ENCODE results near the gene PCDH15. TPM values are rescaled to one million over a fixed set of nuclear protein-coding genes. Genes with fewer than 3 reads are reported as not detected.

The PCDH15 gene
- total and polyA plus RNA-seq, 4 donors, result 20.7 to 46.8 (median 39.1) TPM

- Histone ChIP-seq H3K4me3 (ENCODE audit: low read depth, low read length) (no peak overlapping the region), H3K27me3 (ENCODE audit: control insufficient read depth, insufficient read depth, low read length) (no peaks in the 10 kb centered on the region), H3K9me3 (ENCODE audit: control insufficient read depth, insufficient read depth, low read length) (no peaks in the 10 kb centered on the region), H3K36me3 (ENCODE audit: control insufficient read depth, insufficient read depth, low read length) (no peaks in the 10 kb centered on the region), H3K4me1 (ENCODE audit: control insufficient read depth, insufficient read depth, low read length) (no peaks in the 10 kb centered on the region), H3K27ac (ENCODE audit: low read depth, low read length) (no peak overlapping the region)
- WGBS (ENCODE audit: insufficient coverage), result 91% methylated on average over 4 of the region's 7 CpGs
- no peak for DNase-seq (ENCODE audit: low read depth in 4 of 6, low spot score in 6 of 6)
Measured at GRCh38 chr10:53904506-53905241, 896.4 kb downstream of the PCDH15 start.

- Histone ChIP-seq H3K4me3 (ENCODE audit: low read depth, low read length) (no peak overlapping the region), H3K4me1 (ENCODE audit: control insufficient read depth, insufficient read depth, low read length) (no peaks in the 10 kb centered on the region), H3K27ac (ENCODE audit: low read depth, low read length) (no peak overlapping the region), H3K9me3 (ENCODE audit: control insufficient read depth, insufficient read depth, low read length) (no peaks in the 10 kb centered on the region), H3K36me3 (ENCODE audit: control insufficient read depth, insufficient read depth, low read length) (no peaks in the 10 kb centered on the region), H3K27me3 (ENCODE audit: control insufficient read depth, insufficient read depth, low read length) (no peaks in the 10 kb centered on the region)
- no peak for DNase-seq (ENCODE audit: low read depth in 4 of 6, low spot score in 6 of 6)
- WGBS (ENCODE audit: insufficient coverage), result no CpG with 5 or more reads among the region's 1 CpG
Measured at GRCh38 chr10:53903756-53904155, 897.3 kb downstream of the PCDH15 start.

DNA sequence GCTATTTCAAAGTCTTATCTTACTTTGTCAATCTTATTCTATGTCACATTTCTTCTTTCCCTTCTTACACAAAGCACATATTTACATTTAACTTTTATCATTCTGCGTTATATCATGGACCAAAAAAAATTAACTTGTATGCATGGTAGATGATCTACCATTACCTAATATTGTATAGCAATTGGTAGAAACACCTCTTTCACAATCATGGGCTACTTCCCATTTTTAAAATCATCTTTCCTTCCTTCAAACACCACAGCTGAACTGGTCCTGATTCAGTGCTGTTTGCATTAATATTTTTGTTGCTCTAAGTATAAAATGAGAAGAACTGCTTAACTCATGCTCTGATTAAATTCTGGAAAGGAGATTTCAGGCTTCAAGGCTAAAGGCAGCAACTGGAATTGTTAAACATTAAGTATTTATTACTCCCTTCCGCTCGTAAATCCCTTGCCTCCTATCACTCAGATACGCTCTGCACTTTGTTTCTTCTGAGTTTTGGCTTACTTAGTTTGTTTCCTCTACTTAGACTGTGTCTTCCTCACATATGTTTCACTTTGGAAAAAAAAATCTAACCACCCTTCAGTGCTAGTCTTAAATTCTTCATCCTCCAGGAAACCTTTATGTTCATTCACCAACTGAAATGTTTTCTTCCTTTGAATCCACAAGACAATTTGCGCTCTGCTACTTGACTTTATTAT, 901.4 kb downstream of the PCDH15 start:
- no peak overlapping the region for H3K4me3 ChIP-seq (ENCODE audit: low read depth, low read length)
- no peak overlapping the region for H3K27ac ChIP-seq (ENCODE audit: low read depth, low read length)
- H3K27me3 ChIP-seq (ENCODE audit: control insufficient read depth, insufficient read depth, low read length), result no peaks in the 10 kb centered on the region
- H3K4me1 ChIP-seq (ENCODE audit: control insufficient read depth, insufficient read depth, low read length), result no peaks in the 10 kb centered on the region
- H3K36me3 ChIP-seq (ENCODE audit: control insufficient read depth, insufficient read depth, low read length), result no peaks in the 10 kb centered on the region
- 57% methylated on average over 4 of the region's 5 CpGs for WGBS (ENCODE audit: insufficient coverage)
- DNase-seq (ENCODE audit: low read depth in 4 of 6, low spot score in 6 of 6), result no peak
- H3K9me3 ChIP-seq (ENCODE audit: control insufficient read depth, insufficient read depth, low read length), result no peaks in the 10 kb centered on the region

- Histone ChIP-seq H3K9me3 (ENCODE audit: control insufficient read depth, insufficient read depth, low read length) (no peaks in the 10 kb centered on the region), H3K4me1 (ENCODE audit: control insufficient read depth, insufficient read depth, low read length) (no peaks in the 10 kb centered on the region), H3K27me3 (ENCODE audit: control insufficient read depth, insufficient read depth, low read length) (no peaks in the 10 kb centered on the region), H3K36me3 (ENCODE audit: control insufficient read depth, insufficient read depth, low read length) (no peaks in the 10 kb centered on the region), H3K27ac (ENCODE audit: low read depth, low read length) (no peak overlapping the region), H3K4me3 (ENCODE audit: low read depth, low read length) (no peak overlapping the region)
- 100% methylated on average over 1 of the region's 1 CpG for WGBS (ENCODE audit: insufficient coverage)
- no peak for DNase-seq (ENCODE audit: low read depth in 4 of 6, low spot score in 6 of 6)
Measured at GRCh38 chr10:53898532-53898931, 902.5 kb downstream of the PCDH15 start.

DNA sequence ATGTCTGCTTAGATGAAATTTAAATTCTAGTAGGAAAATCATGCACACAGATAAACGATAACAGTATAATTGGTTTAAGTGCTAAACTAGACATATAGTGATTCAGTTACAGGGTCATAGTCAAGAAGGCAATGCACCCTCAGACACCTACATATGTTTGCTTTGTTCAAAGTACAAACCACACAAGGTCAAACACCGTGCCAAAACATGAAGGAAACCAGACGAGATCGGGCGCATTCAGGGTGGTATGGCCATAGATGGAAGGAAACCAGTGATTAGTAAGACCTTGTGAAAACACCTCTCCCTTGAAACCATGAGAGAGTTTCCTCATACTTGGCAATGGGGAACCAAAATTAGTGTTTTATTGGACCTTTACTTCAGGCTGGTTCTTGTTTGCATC, 906.9 kb downstream of the PCDH15 start:
- H3K4me3 ChIP-seq (ENCODE audit: low read depth, low read length), result no peak overlapping the region
- no peaks in the 10 kb centered on the region for H3K9me3 ChIP-seq (ENCODE audit: control insufficient read depth, insufficient read depth, low read length)
- no CpG with 5 or more reads among the region's 5 CpGs for WGBS (ENCODE audit: insufficient coverage)
- no peaks in the 10 kb centered on the region for H3K36me3 ChIP-seq (ENCODE audit: control insufficient read depth, insufficient read depth, low read length)
- no peaks in the 10 kb centered on the region for H3K4me1 ChIP-seq (ENCODE audit: control insufficient read depth, insufficient read depth, low read length)
- DNase-seq (ENCODE audit: low read depth in 4 of 6, low spot score in 6 of 6), result no peak
- H3K27ac ChIP-seq (ENCODE audit: low read depth, low read length), result no peak overlapping the region
- no peaks in the 10 kb centered on the region for H3K27me3 ChIP-seq (ENCODE audit: control insufficient read depth, insufficient read depth, low read length)

DNA sequence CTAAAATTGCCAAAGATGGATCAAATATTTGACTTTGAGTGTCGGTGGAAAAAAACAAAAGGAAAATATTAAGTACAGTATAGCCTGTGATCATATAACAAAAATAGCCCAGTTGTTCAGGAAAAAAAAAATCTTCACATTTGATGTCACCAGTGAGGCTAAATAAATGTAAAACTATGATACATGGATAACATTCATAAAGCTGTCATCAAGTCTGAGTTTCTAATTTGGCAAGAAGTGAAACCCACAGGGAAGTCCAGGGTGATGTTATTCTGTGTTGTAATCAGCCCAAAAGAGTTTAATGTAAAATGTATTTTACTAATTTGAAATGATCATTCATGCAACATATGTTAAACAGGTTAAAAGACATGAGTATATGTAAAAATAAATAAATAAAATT, 908.0 kb downstream of the PCDH15 start:
- Histone ChIP-seq H3K27me3 (ENCODE audit: control insufficient read depth, insufficient read depth, low read length) (no peaks in the 10 kb centered on the region), H3K4me1 (ENCODE audit: control insufficient read depth, insufficient read depth, low read length) (no peaks in the 10 kb centered on the region), H3K36me3 (ENCODE audit: control insufficient read depth, insufficient read depth, low read length) (no peaks in the 10 kb centered on the region), H3K4me3 (ENCODE audit: low read depth, low read length) (no peak overlapping the region), H3K27ac (ENCODE audit: low read depth, low read length) (no peak overlapping the region), H3K9me3 (ENCODE audit: control insufficient read depth, insufficient read depth, low read length) (no peaks in the 10 kb centered on the region)
- WGBS (ENCODE audit: insufficient coverage), result no CpG with 5 or more reads among the region's 1 CpG
- no peak for DNase-seq (ENCODE audit: low read depth in 4 of 6, low spot score in 6 of 6)

GRCh38 chr10:53886325-53887300, 914.4 kb downstream of the PCDH15 start:
- Histone ChIP-seq H3K27me3 (ENCODE audit: control insufficient read depth, insufficient read depth, low read length) (no peaks in the 10 kb centered on the region), H3K4me1 (ENCODE audit: control insufficient read depth, insufficient read depth, low read length) (no peaks in the 10 kb centered on the region), H3K27ac (ENCODE audit: low read depth, low read length) (no peak overlapping the region), H3K36me3 (ENCODE audit: control insufficient read depth, insufficient read depth, low read length) (no peaks in the 10 kb centered on the region), H3K4me3 (ENCODE audit: low read depth, low read length) (no peak overlapping the region), H3K9me3 (ENCODE audit: control insufficient read depth, insufficient read depth, low read length) (no peaks in the 10 kb centered on the region)
- WGBS (ENCODE audit: insufficient coverage), result no CpG with 5 or more reads among the region's 9 CpGs
- no peak for DNase-seq (ENCODE audit: low read depth in 4 of 6, low spot score in 6 of 6)

DNA sequence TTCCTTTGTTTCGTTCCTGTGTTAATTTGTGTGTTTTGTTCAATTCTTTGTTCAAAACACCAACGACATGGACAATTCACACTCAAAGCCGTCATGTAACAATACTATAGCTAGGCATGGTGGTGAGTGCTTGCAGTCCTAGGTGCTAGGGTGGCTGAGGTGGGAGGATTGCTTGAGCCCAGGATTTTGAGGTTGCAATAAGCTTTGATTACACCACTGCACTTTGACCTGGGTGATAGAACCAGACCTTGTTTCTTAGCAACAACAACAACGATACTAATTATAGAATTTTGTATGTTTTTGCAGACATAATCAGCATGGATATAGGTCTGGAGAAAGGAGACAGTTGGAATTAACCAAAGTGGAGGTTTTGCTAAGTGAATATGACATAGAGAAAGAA, 936.2 kb downstream of the PCDH15 start:
- Histone ChIP-seq H3K27ac (ENCODE audit: low read depth, low read length) (no peak overlapping the region), H3K36me3 (ENCODE audit: control insufficient read depth, insufficient read depth, low read length) (no peaks in the 10 kb centered on the region), H3K9me3 (ENCODE audit: control insufficient read depth, insufficient read depth, low read length) (no peaks in the 10 kb centered on the region), H3K4me3 (ENCODE audit: low read depth, low read length) (no peak overlapping the region), H3K4me1 (ENCODE audit: control insufficient read depth, insufficient read depth, low read length) (no peaks in the 10 kb centered on the region), H3K27me3 (ENCODE audit: control insufficient read depth, insufficient read depth, low read length) (no peaks in the 10 kb centered on the region)
- 90% methylated on average over 2 of the region's 4 CpGs for WGBS (ENCODE audit: insufficient coverage)
- DNase-seq (ENCODE audit: low read depth in 4 of 6, low spot score in 6 of 6), result no peak

- Histone ChIP-seq H3K27ac (ENCODE audit: low read depth, low read length) (no peak overlapping the region), H3K4me1 (ENCODE audit: control insufficient read depth, insufficient read depth, low read length) (no peaks in the 10 kb centered on the region), H3K27me3 (ENCODE audit: control insufficient read depth, insufficient read depth, low read length) (no peaks in the 10 kb centered on the region), H3K9me3 (ENCODE audit: control insufficient read depth, insufficient read depth, low read length) (no peaks in the 10 kb centered on the region), H3K36me3 (ENCODE audit: control insufficient read depth, insufficient read depth, low read length) (no peaks in the 10 kb centered on the region), H3K4me3 (ENCODE audit: low read depth, low read length) (no peak overlapping the region)
- DNase-seq (ENCODE audit: low read depth in 4 of 6, low spot score in 6 of 6), result no peak
- no CpG with 5 or more reads among the region's 4 CpGs for WGBS (ENCODE audit: insufficient coverage)
Measured at GRCh38 chr10:53852450-53853175, 948.4 kb downstream of the PCDH15 start.

Measured in spinal cord (tissue), 10 donors.